Stomach (tissue), 4 donors: ENCODE results near the gene PDSS2.

Source experiments
- CTCF ChIP-seq, 7 experiments: fragments of 450-650 bp in 4 of 7; fragments of 200-600 bp in 3 of 7; sonication (generic) in 3 of 7; IDR thresholded peaks; one replicate each; pipeline ENCODE4 v1.5.1; 2016 to 2019; ENCODE audit warnings: antibody characterized with exemption in 7 of 7, control low read depth in 2 of 7, mild to moderate bottlenecking in 1 of 7
- EP300 ChIP-seq: sonication (generic); formaldehyde crosslinking; IDR thresholded peaks from one replicate; pipeline ENCODE4 v1.6.1; 2017; ENCODE audit warnings: antibody characterized with exemption

DNA sequence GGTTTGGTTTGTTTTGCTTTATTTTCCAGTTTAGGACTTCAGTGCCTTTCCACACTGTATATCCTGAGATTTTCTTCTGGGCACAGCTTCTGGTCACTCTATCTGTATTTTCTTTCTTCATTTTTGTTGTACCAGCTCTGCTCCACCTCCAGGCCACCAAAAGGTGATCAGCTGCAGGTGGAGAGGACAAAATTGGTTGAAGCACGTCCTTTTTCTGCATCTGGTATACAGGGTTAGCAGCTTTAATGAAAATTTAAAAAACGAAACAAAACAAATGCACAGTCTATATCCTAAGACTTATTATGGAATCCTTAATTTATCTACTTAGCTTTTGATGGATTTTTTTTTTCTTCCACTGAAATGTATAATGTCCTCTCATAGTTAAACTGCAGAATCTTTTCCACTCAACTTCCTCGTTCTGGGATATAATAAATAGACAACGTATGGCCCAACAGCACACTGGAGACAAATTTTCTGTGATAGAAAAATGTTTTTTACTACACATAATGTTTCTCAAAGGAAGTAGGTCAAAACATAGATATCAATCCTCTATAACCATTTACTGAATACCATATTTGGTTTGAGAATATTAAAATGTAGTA, 19.8 kb upstream of the PDSS2 start:
- no peak for TF ChIP-seq CTCF (IDR thresholded peaks at IDR 0.05)
- TF ChIP-seq EP300 = no peak
